Hepatocyte (in vitro differentiated cells): Measurements from ENCODE around the gene PPIF. TPM values are rescaled to one million over a fixed set of nuclear protein-coding genes. Genes with fewer than 3 reads are reported as not detected.

ENCODE experiments used
- DNase-seq: peaks from one replicate; pipeline ENCODE4 v3.0.0-alpha.2; 2016; ENCODE audit warnings: low spot score
- H2AFZ ChIP-seq: fragments of 200-600 bp; sonication (generic); 2 replicates; pipeline ENCODE4 v1.6.0; 2016; ENCODE audit warnings: antibody characterized with exemption, mild to moderate bottlenecking
- H3K27ac ChIP-seq: fragments of 200-600 bp; sonication (generic); 2 replicates; pipeline ENCODE4 v1.5.1; 2016; ENCODE audit warnings: mild to moderate bottlenecking
- H3K27me3 ChIP-seq: fragments of 200-600 bp; sonication (generic); 2 replicates; pipeline ENCODE4 v1.6.1; 2016
- H3K36me3 ChIP-seq: fragments of 200-600 bp; sonication (generic); replicated peaks from 2 replicates; pipeline ENCODE4 v1.5.1; 2016; ENCODE audit warnings: low read depth; ENCODE audit not compliant: insufficient read depth
- H3K4me1 ChIP-seq: fragments of 200-600 bp; sonication (generic); 2 replicates; pipeline ENCODE4 v1.5.1; 2016; ENCODE audit warnings: mild to moderate bottlenecking, moderate library complexity; ENCODE audit not compliant: insufficient read depth
- H3K4me2 ChIP-seq: fragments of 200-600 bp; sonication (generic); 2 replicates; pipeline ENCODE4 v1.6.0; 2016
- H3K4me3 ChIP-seq: fragments of 200-600 bp; sonication (generic); 2 replicates; pipeline ENCODE4 v1.5.1; 2016; ENCODE audit warnings: mild to moderate bottlenecking
- H3K79me2 ChIP-seq: fragments of 200-600 bp; sonication (generic); 2 replicates; pipeline ENCODE4 v1.6.0; 2017; ENCODE audit warnings: mild to moderate bottlenecking
- H3K9me2 ChIP-seq: fragments of 200-600 bp; sonication (generic); replicated peaks from 2 replicates; pipeline ENCODE4 v1.6.0; 2017; ENCODE audit warnings: mild to moderate bottlenecking; ENCODE audit not compliant: insufficient read depth
- H3K9me3 ChIP-seq: fragments of 200-600 bp; sonication (generic); 2 replicates; pipeline ENCODE4 v1.5.1; 2016; ENCODE audit warnings: low read depth, mild to moderate bottlenecking
- H4K20me1 ChIP-seq: fragments of 200-600 bp; sonication (generic); 2 replicates; pipeline ENCODE4 v1.6.0; 2016; ENCODE audit warnings: mild to moderate bottlenecking; ENCODE audit not compliant: insufficient read depth, poor library complexity, severe bottlenecking
- CTCF ChIP-seq: fragments of 200-600 bp; sonication (generic); IDR thresholded peaks from 2 replicates; pipeline ENCODE4 v1.5.1; 2016; ENCODE audit warnings: antibody characterized with exemption, mild to moderate bottlenecking; ENCODE audit not compliant: poor library complexity
- EZH2 ChIP-seq: fragments of 200-600 bp; sonication (generic); IDR thresholded peaks from 2 replicates; pipeline ENCODE4 v1.6.1; 2016; ENCODE audit warnings: antibody characterized with exemption, mild to moderate bottlenecking, borderline replicate concordance
- EZH2phosphoT487 ChIP-seq: fragments of 200-600 bp; sonication (generic); IDR thresholded peaks from one replicate; pipeline ENCODE4 v1.6.1; 2018; ENCODE audit warnings: antibody characterized with exemption, mild to moderate bottlenecking, low read depth, moderate library complexity; ENCODE audit not compliant: unreplicated experiment, severe bottlenecking
- WGBS: methylation state at CpG from one replicate; pipeline ENCODE4 v1.1.6; 2016; ENCODE audit warnings: low lambda C conversion rate; ENCODE audit errors: missing lambda C conversion rate; 5-methylcytosine and 5-hydroxymethylcytosine counted together
- polyA plus RNA-seq: library from polyadenylated mRNA; unstranded; fragments of >200 nt; fragmentation: Nextera tagmentation; extraction: Ambion mirVana; gene quantifications from 2 replicates; pipeline ENCODE4 v1.2.1, GENCODE V29; 2016
- total RNA-seq: library from RNA; depleted of rRNA; stranded (reverse); fragments of >200 nt; gene quantifications from 2 replicates; pipeline ENCODE4 v1.2.3, GENCODE V29; 2014

Gene PPIF
- total and polyA plus RNA-seq, 2 experiments from 2014 or later = 70.3 to 79.4 TPM

GRCh38 chr10:79346388-79347225, 662 bp upstream of the PPIF start:
- no peaks in the 10 kb centered on the region for H3K36me3 ChIP-seq
- no peaks in the 10 kb centered on the region for H3K9me3 ChIP-seq
- no peaks in the 10 kb centered on the region for H3K9me2 ChIP-seq
- no peak for DNase-seq
- peak overlapping the region; percentile 93 for H3K4me2 ChIP-seq
- no peak overlapping the region for H3K27ac ChIP-seq
- H3K79me2 ChIP-seq = peaks cover 22% of the 10 kb centered on the region
- WGBS = 57% methylated on average over 12 of the region's 12 CpGs
- no peak for TF ChIP-seq EZH2
- no peak for TF ChIP-seq CTCF
- TF ChIP-seq EZH2phosphoT487 = no peak
- no peak overlapping the region for H3K4me3 ChIP-seq
- no peaks in the 10 kb centered on the region for H3K27me3 ChIP-seq
- peaks cover 4% of the 10 kb centered on the region for H4K20me1 ChIP-seq
- peaks cover 22% of the 10 kb centered on the region for H3K4me1 ChIP-seq
- H2AFZ ChIP-seq = peak overlapping the region; percentile 20

- 15% methylated on average over 28 of the region's 34 CpGs for WGBS
- peak; percentile 76 for DNase-seq
- H2AFZ ChIP-seq = peak overlapping the region; percentile 79
- peaks cover 22% of the 10 kb centered on the region for H3K79me2 ChIP-seq
- H3K36me3 ChIP-seq = no peaks in the 10 kb centered on the region
- peaks cover 4% of the 10 kb centered on the region for H4K20me1 ChIP-seq
- no peaks in the 10 kb centered on the region for H3K27me3 ChIP-seq
- peak overlapping the region; percentile 93 for H3K4me2 ChIP-seq
- peaks cover 19% of the 10 kb centered on the region for H3K4me1 ChIP-seq
- peak overlapping the region; percentile 83 for H3K4me3 ChIP-seq
- no peaks in the 10 kb centered on the region for H3K9me2 ChIP-seq
- peak overlapping the region; percentile 78 for H3K27ac ChIP-seq
- TF ChIP-seq EZH2 = no peak
- TF ChIP-seq CTCF = no peak
- TF ChIP-seq EZH2phosphoT487 = no peak
- H3K9me3 ChIP-seq = no peaks in the 10 kb centered on the region
Measured at GRCh38 chr10:79347894-79348639, 798 bp downstream of the PPIF start.

- Histone ChIP-seq H3K9me3 (no peaks in the 10 kb centered on the region), H3K4me2 (peak overlapping the region; percentile 93), H2AFZ (no peak overlapping the region), H4K20me1 (peaks cover 4% of the 10 kb centered on the region), H3K36me3 (no peaks in the 10 kb centered on the region), H3K27me3 (no peaks in the 10 kb centered on the region), H3K4me1 (peaks cover 17% of the 10 kb centered on the region), H3K9me2 (no peaks in the 10 kb centered on the region), H3K4me3 (no peak overlapping the region), H3K79me2 (peaks cover 22% of the 10 kb centered on the region), H3K27ac (no peak overlapping the region)
- 96% methylated on average over 3 of the region's 3 CpGs for WGBS
- DNase-seq = no peak
- TF ChIP-seq CTCF (no peak), EZH2 (no peak)
Measured at GRCh38 chr10:79348640-79348988, 1.3 kb downstream of the PPIF start.
